GM18507 (cell line): ENCODE results near the gene GRM7.
"Not testable (repeated sequence)": the region's sequence is repeated elsewhere in the genome, so short reads cannot be mapped to it uniquely, and the experiment has no call there.

Source experiments
- DNase-seq: peaks from one replicate; pipeline ENCODE4 v3.0.0; 2011; ENCODE audit warnings: low read depth; ENCODE audit not compliant: insufficient read length; ENCODE audit errors: extremely low spot score
- FAIRE-seq: peaks from 2 replicates; lab custom pipeline; 2011; peaks lifted over from hg19 to GRCh38; lab: Jason Lieb, UNC

The GRM7 gene

GRCh38 chr3:6860954-6861624 is at the start of gene GRM7:
TSS of gene GRM7 (plus strand) at chr3:6861115.
- DNase-seq = no peak
- FAIRE-seq = no peak

GRCh38 chr3:6821411-6821810 is 39.5 kb upstream of the GRM7 start:
- FAIRE-seq (no peak), DNase-seq (no peak)

- FAIRE-seq (no peak), DNase-seq (no peak)
Measured at GRCh38 chr3:6825524-6825923, 35.4 kb upstream of the GRM7 start.

- no peak for FAIRE-seq
- DNase-seq = no peak
Measured at GRCh38 chr3:6827453-6827852, 33.5 kb upstream of the GRM7 start.

- FAIRE-seq (no peak), DNase-seq (no peak)
Measured at GRCh38 chr3:6844723-6845122, 16.2 kb upstream of the GRM7 start.

- no peak for DNase-seq
- FAIRE-seq = no peak
Measured at GRCh38 chr3:6854184-6854583, 6.7 kb upstream of the GRM7 start.

- FAIRE-seq = no peak
Measured at GRCh38 chr3:6857510-6857909, 3.4 kb upstream of the GRM7 start.

GRCh38 chr3:6860149-6860953 is 564 bp upstream of the GRM7 start:
- DNase-seq = no peak

More at GRCh38 chr3:6857510-6857909, 3.4 kb upstream of the GRM7 start:
- no peak for DNase-seq

GRCh38 chr3:6861625-6862000 is 698 bp downstream of the GRM7 start:
- FAIRE-seq (no peak), DNase-seq (no peak)

More at GRCh38 chr3:6860149-6860953, 564 bp upstream of the GRM7 start:
- no peak for FAIRE-seq

GRCh38 chr3:6862041-6862879 is 1.3 kb downstream of the GRM7 start:
- FAIRE-seq (no peak), DNase-seq (no peak)

- no peak for DNase-seq
- no peak for FAIRE-seq
Measured at GRCh38 chr3:6862880-6863195, 1.9 kb downstream of the GRM7 start.

GRCh38 chr3:6867269-6867668 is 6.4 kb downstream of the GRM7 start:
- FAIRE-seq = no peak

GRCh38 chr3:6878731-6879130 is 17.8 kb downstream of the GRM7 start:
- DNase-seq = no peak
- FAIRE-seq = no peak

More at GRCh38 chr3:6867269-6867668, 6.4 kb downstream of the GRM7 start:
- no peak for DNase-seq

- DNase-seq = no peak
- FAIRE-seq = no peak
Measured at GRCh38 chr3:6912240-6912639, 51.3 kb downstream of the GRM7 start.

GRCh38 chr3:6915898-6916297 is 55.0 kb downstream of the GRM7 start:
- FAIRE-seq = no peak
- no peak for DNase-seq

GRCh38 chr3:6921066-6921465 is 60.2 kb downstream of the GRM7 start:
- no peak for DNase-seq
- no peak for FAIRE-seq

GRCh38 chr3:6921876-6922275 is 61.0 kb downstream of the GRM7 start:
- FAIRE-seq (no peak), DNase-seq (no peak)

- FAIRE-seq (no peak), DNase-seq (no peak)
Measured at GRCh38 chr3:6928064-6928463, 67.1 kb downstream of the GRM7 start.

GRCh38 chr3:6929918-6930317 is 69.0 kb downstream of the GRM7 start:
- FAIRE-seq = no peak
- DNase-seq = no peak

GRCh38 chr3:6935418-6935817 is 74.5 kb downstream of the GRM7 start:
- not testable (repeated sequence) for DNase-seq, FAIRE-seq
